ENCODE results near the gene NCAN. TPM values are rescaled to one million over a fixed set of nuclear protein-coding genes. Genes with fewer than 3 reads are reported as not detected.

The NCAN gene
- total and polyA plus RNA-seq, 9 of the 15 experiments (the other 6 are each of a cell fraction or from before 2014, with no cell fraction given): 0.04 TPM; not detected in 8

DNA sequence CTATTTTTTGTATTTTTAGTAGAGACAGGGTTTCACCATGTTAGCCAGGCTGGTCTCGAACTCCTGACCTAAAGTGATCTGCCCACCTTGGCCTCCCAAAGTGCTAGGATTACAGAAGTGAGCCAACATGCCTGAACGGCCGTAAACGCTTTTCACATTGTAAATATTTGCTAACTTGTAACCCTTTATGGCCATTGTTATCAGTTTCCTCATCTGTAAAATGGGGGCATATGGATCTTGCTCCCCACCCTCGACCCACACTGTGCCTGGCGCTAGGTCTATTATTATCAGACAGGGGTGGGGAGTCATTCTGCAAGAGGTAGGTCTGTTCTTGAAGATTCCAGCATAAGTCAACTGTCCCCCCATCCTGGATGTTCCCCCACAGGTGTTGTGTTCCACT lies 11.9 kb downstream of the NCAN start:
- TF ChIP-seq BDP1 (IDR thresholded peaks at IDR 0.05; ENCODE audit: insufficient read depth, insufficient read length): no peak
- no peak for TF ChIP-seq POLR2B (IDR thresholded peaks at IDR 0.05; ENCODE audit: low read depth, partially characterized antibody)
- no peak for TF ChIP-seq FOXJ2 (tag; IDR thresholded peaks at IDR 0.05)
- TF ChIP-seq ADNP (tag; IDR thresholded peaks at IDR 0.05): peak; percentile 32; the same call in 1 of the 2 replicates
- peak; percentile 63 for TF ChIP-seq RBM25 (IDR thresholded peaks at IDR 0.05; ENCODE audit: low read depth, low read length, severe bottlenecking)
- peak; percentile 91 for TF ChIP-seq BCOR (IDR thresholded peaks at IDR 0.05)
- peak; percentile 41 to 73; a peak in 2 of 4 replicates for TF ChIP-seq KDM1A (IDR thresholded peaks at IDR 0.05)
- H4K20me1 ChIP-seq (replicated peaks; ENCODE audit: control insufficient read depth, insufficient read depth, low read length): peaks cover 4% of the 10 kb centered on the region; the same call in 1 of the 2 replicates
- FAIRE-seq (no peak), ATAC-seq (no peak), DNase-seq (ENCODE audit: extremely low read depth in 1 of 4, low spot score in 3 of 4) (no peak)
- intact Hi-C loops (cut with micrococcal nuclease) (no loop called here), in situ Hi-C loops (cut with MboI) (no loop called here)
- H3K27ac ChIP-seq (ENCODE audit: extremely low read depth, low read depth, low read length): no peak overlapping the region
- no peaks in the 10 kb centered on the region for H3K9me3 ChIP-seq (replicated peaks; ENCODE audit: control insufficient read depth, insufficient read depth, low read depth, low read length)
- no peak overlapping the region for H3K9ac ChIP-seq (ENCODE audit: insufficient read depth in 1 of 2, low read depth in 2 of 2, low read length in 2 of 2)
- H3K4me1 ChIP-seq (replicated peaks in 1 of 2; ENCODE audit: control insufficient read depth in 2 of 2, insufficient read depth in 2 of 2, low read length in 2 of 2): peaks cover 3 to 29% of the 10 kb centered on the region in 2 experiments; a peak in 4 of 5 replicates
- no peaks in the 10 kb centered on the region for H3K79me2 ChIP-seq (ENCODE audit: control insufficient read depth, insufficient read depth, low read length)
- H3K27me3 ChIP-seq (ENCODE audit: control insufficient read depth in 2 of 2, insufficient read depth in 2 of 2, low read length in 2 of 2): peaks cover 10 to 42% of the 10 kb centered on the region in 2 experiments; a peak in 3 of 5 replicates
- POLR2A ChIA-PET: no interaction called here
- H2AFZ ChIP-seq (ENCODE audit: low read depth, low read length): no peak overlapping the region
- no peak overlapping the region for H3K4me3 ChIP-seq
- 33% methylated on average over 6 of the region's 6 CpGs for WGBS (ENCODE audit: insufficient coverage, low coverage, missing lambda C conversion rate)
- no peaks in the 10 kb centered on the region for H3K9me1 ChIP-seq (ENCODE audit: control insufficient read depth, insufficient read depth, low read length)
- no peak overlapping the region for H3K4me2 ChIP-seq (ENCODE audit: insufficient read depth, low read length)
- CTCF ChIA-PET (ENCODE audit: low intra/inter-chr PET ratio): interaction anchor here (2.2 kb wide), 1 partner anchor 78 kb away, joined by 12 read pairs; no protein-coding TSS in a partner anchor
- no TSS peak for BruUV-seq (replicated peaks)
- no peaks in the 10 kb centered on the region for H3K36me3 ChIP-seq (ENCODE audit: control insufficient read depth, insufficient read depth, low read length)

Measured in K562 (cell line).